HG02852 (cell line): ENCODE data around the gene NOL4L.

Experiments used
- ATAC-seq: cut with Tn5 transposase; IDR thresholded peaks from one replicate; pipeline ENCODE4 v1.9.1; 2021; ENCODE audit warnings: mild to moderate bottlenecking, moderate library complexity; ENCODE audit not compliant: unreplicated experiment

Gene NOL4L

DNA sequence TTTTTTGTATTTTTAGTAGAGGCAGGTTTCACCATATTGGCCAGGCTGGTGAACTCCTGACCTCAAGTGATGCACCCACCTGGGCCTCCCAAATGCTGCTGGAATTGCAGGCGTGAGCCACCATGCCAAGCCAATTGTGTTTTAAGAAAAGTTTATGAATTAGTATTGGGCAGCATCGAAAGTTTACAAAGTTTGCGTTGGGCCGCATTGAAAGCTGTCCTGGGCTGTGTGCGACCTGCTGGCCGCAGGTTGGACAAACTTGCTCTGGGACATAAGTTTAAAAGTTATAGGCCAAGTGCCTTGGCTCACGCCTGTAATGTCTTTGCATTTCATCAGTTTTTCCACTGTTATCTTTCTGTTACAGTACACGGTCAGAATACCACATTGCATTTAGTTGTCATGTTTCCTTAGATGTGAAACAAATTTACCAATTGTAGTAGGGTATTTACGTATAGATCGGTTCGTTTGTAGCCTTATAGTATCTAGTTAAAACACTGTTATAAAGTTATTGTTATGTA lies 187.5 kb downstream of the NOL4L start:
- ATAC-seq = no peak

- ATAC-seq = no peak
Observed at GRCh38 chr20:32396646-32397160, 188.4 kb downstream of the NOL4L start.

DNA sequence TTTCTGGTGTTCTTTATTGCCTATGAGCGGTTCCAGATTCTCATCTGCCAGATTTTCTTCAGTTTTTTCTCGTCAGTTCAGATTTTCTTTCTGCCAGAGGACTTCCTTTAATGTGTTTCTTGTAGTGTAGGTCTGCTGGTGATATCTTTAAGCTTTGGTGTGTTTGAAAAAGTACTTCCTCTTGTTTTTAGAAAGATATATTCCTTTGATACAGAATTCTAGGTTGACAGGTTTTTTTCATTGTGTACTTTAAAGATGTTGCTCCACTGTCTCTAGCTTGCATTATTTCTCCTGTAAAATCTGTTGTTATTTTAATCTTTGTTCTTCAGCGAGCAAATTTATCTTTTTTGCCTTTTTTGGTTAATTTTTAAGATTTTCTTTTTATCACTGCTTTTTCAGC lies 190.1 kb downstream of the NOL4L start:
- no peak for ATAC-seq
